ENCODE measurements around the gene RFX2.
A peak's percentile ranks its signal among the peaks of the same experiment; 100 is the strongest.

The RFX2 gene

GRCh38 chr19:5955636-5955935 lies 154.7 kb downstream of the RFX2 start:
- no peak for DNase-seq (ENCODE audit: low read depth in 2 of 2)

- no peak for DNase-seq (ENCODE audit: low read depth in 2 of 2)
Measured at GRCh38 chr19:5954293-5954692, 156.0 kb downstream of the RFX2 start.

GRCh38 chr19:5953680-5954213 lies 156.6 kb downstream of the RFX2 start:
- DNase-seq (ENCODE audit: low read depth in 2 of 2), result no peak

- DNase-seq (ENCODE audit: low read depth in 2 of 2), result no peak
Measured at GRCh38 chr19:5953030-5953589, 157.2 kb downstream of the RFX2 start.

- DNase-seq (ENCODE audit: low read depth in 2 of 2), result no peak
Measured at GRCh38 chr19:5952193-5953029, 157.9 kb downstream of the RFX2 start.

- no peak for DNase-seq (ENCODE audit: low read depth in 2 of 2)
Measured at GRCh38 chr19:5951338-5951861, 158.9 kb downstream of the RFX2 start.

- no peak for DNase-seq (ENCODE audit: low read depth in 2 of 2)
Measured at GRCh38 chr19:5950741-5951140, 159.6 kb downstream of the RFX2 start.

- DNase-seq (ENCODE audit: low read depth in 2 of 2), result peak; percentile 18 to 22
Measured at GRCh38 chr19:5949792-5950305, 160.5 kb downstream of the RFX2 start.

- no peak for DNase-seq (ENCODE audit: low read depth in 2 of 2)
Measured at GRCh38 chr19:5948752-5949564, 161.3 kb downstream of the RFX2 start.

- no peak for DNase-seq (ENCODE audit: low read depth in 2 of 2)
Measured at GRCh38 chr19:5947435-5947834, 162.9 kb downstream of the RFX2 start.

GRCh38 chr19:5943623-5944022 lies 166.7 kb downstream of the RFX2 start:
- no peak for DNase-seq (ENCODE audit: low read depth in 2 of 2)

Data from activated CD4-positive, alpha-beta T cell treated with anti-CD3 and anti-CD28 coated beads for 24 hours (primary cell).